GM12878 (cell line): ENCODE data around the gene DPH1.

ENCODE experiments used
- CHD1 ChIP-seq: IDR thresholded peaks from 2 replicates; pipeline ENCODE4 v1.6.1; 2012; ENCODE audit warnings: low read depth, low read length, improper control_type of control experiment
- CTCF ChIP-seq, 3 experiments: IDR thresholded peaks in 2 of 3; conservative IDR thresholded peaks in 1 of 3; 2 replicates each; pipeline ENCODE4 v1.5.1; 2011; ENCODE audit warnings: low read depth in 3 of 3, low read length in 3 of 3, mild to moderate bottlenecking in 3 of 3, control low read depth in 2 of 3, moderate library complexity in 2 of 3, inconsistent platforms in 1 of 3, mixed read lengths in 1 of 3; ENCODE audit not compliant: control insufficient read depth in 2 of 3, insufficient read depth in 1 of 3; ENCODE audit errors: extremely low read depth in 1 of 3
- EGR1 ChIP-seq, 2 experiments: IDR thresholded peaks; 1 replicate in 1 of 2; 2 replicates in 1 of 2; pipeline ENCODE4 v1.6.1; 2011 to 2012; ENCODE audit warnings: low read depth in 2 of 2, low read length in 2 of 2, borderline replicate concordance in 1 of 2, mild to moderate bottlenecking in 1 of 2, moderate library complexity in 1 of 2
- EZH2 ChIP-seq: IDR thresholded peaks from 2 replicates; pipeline ENCODE4 v1.6.1; 2012; ENCODE audit warnings: low read depth, mild to moderate bottlenecking, control low read depth, inconsistent platforms, low read length, borderline replicate concordance; ENCODE audit not compliant: control insufficient read depth
- FOS ChIP-seq: IDR thresholded peaks from 3 replicates; pipeline ENCODE4 v1.6.1; 2011; ENCODE audit warnings: borderline replicate concordance; ENCODE audit not compliant: insufficient read length; ENCODE audit errors: extremely low read depth
- NFYA ChIP-seq: IDR thresholded peaks from 2 replicates; pipeline ENCODE4 v1.6.1; 2011; ENCODE audit warnings: low read depth, mild to moderate bottlenecking, low read length, improper control_type of control experiment, borderline replicate concordance
- POLR2A ChIP-seq: IDR thresholded peaks from 2 replicates; pipeline ENCODE4 v1.6.1; 2011; ENCODE audit warnings: low read depth, mild to moderate bottlenecking, low read length
- POLR2AphosphoS5 ChIP-seq: IDR thresholded peaks from 2 replicates; pipeline ENCODE4 v1.6.1; 2011; ENCODE audit warnings: mild to moderate bottlenecking, low read length, inconsistent platforms
- SPI1 ChIP-seq: IDR thresholded peaks from 2 replicates; pipeline ENCODE4 v1.6.1; 2011; ENCODE audit warnings: low read depth, mild to moderate bottlenecking, low read length, moderate library complexity, borderline replicate concordance; ENCODE audit not compliant: insufficient read depth
- TF ChIP-seq, protein P1 (sequence below): IDR thresholded peaks from 2 replicates; pipeline ENCODE4 v1.6.1; 2012; ENCODE audit warnings: low read depth, low read length, improper control_type of control experiment
- TF ChIP-seq, protein P2 (sequence below): IDR thresholded peaks from 2 replicates; pipeline ENCODE4 v1.6.1; 2012; ENCODE audit warnings: improper control_type of control experiment, low read depth, low read length; ENCODE audit not compliant: insufficient replicate concordance
- TF ChIP-seq, protein P3 (sequence below): IDR thresholded peaks from 2 replicates; pipeline ENCODE4 v1.6.1; 2011; ENCODE audit warnings: mild to moderate bottlenecking, low read depth, low read length, moderate library complexity; ENCODE audit not compliant: insufficient replicate concordance

DNA sequence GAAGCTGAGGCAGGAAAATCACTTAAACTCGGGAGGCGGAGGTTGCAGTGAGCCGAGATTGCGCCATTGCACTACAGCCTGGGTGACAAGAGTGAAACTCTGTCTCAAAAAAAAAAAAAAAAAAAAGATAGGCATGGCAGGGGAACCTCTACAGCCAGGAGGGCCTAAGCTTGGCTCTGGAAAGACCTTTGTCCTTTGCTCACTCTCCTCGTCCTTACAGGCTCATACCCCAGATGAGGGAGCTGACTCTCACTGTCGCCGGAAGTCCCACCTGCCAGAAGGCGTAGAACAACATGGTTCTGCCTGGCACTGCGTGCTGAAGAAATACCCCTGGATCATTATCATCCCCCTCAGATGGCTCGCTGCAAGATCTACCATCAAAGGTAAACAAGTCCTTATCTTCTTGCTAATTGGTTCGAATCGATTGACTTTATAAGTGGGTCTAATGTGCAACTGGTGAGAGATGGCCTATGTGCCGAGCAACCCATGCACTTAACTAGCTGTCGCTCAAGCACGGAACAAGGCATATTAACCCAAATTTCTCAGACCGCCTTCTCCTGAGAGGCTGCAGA lies 34.5 kb upstream of the DPH1 start:
- TF ChIP-seq EGR1 (IDR thresholded peaks at IDR 0.05; ENCODE audit: borderline replicate concordance in 1 of 2, low read depth in 2 of 2, low read length in 2 of 2) (no peak), EZH2 (no peak), POLR2A (no peak), SPI1 (no peak), FOS (no peak), CTCF (IDR thresholded peaks at IDR 0.05 in 2 of 3, conservative IDR thresholded peaks at IDR 0.05 in 1 of 3; ENCODE audit: control insufficient read depth in 2 of 3, extremely low read depth in 1 of 3, insufficient read depth in 1 of 3, low read depth in 3 of 3, low read length in 3 of 3) (no peak), CHD1 (no peak), POLR2AphosphoS5 (no peak), NFYA (no peak)
- TF ChIP-seq, protein P1, sequence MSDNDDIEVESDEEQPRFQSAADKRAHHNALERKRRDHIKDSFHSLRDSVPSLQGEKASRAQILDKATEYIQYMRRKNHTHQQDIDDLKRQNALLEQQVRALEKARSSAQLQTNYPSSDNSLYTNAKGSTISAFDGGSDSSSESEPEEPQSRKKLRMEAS = no peak
- TF ChIP-seq, protein P2, sequence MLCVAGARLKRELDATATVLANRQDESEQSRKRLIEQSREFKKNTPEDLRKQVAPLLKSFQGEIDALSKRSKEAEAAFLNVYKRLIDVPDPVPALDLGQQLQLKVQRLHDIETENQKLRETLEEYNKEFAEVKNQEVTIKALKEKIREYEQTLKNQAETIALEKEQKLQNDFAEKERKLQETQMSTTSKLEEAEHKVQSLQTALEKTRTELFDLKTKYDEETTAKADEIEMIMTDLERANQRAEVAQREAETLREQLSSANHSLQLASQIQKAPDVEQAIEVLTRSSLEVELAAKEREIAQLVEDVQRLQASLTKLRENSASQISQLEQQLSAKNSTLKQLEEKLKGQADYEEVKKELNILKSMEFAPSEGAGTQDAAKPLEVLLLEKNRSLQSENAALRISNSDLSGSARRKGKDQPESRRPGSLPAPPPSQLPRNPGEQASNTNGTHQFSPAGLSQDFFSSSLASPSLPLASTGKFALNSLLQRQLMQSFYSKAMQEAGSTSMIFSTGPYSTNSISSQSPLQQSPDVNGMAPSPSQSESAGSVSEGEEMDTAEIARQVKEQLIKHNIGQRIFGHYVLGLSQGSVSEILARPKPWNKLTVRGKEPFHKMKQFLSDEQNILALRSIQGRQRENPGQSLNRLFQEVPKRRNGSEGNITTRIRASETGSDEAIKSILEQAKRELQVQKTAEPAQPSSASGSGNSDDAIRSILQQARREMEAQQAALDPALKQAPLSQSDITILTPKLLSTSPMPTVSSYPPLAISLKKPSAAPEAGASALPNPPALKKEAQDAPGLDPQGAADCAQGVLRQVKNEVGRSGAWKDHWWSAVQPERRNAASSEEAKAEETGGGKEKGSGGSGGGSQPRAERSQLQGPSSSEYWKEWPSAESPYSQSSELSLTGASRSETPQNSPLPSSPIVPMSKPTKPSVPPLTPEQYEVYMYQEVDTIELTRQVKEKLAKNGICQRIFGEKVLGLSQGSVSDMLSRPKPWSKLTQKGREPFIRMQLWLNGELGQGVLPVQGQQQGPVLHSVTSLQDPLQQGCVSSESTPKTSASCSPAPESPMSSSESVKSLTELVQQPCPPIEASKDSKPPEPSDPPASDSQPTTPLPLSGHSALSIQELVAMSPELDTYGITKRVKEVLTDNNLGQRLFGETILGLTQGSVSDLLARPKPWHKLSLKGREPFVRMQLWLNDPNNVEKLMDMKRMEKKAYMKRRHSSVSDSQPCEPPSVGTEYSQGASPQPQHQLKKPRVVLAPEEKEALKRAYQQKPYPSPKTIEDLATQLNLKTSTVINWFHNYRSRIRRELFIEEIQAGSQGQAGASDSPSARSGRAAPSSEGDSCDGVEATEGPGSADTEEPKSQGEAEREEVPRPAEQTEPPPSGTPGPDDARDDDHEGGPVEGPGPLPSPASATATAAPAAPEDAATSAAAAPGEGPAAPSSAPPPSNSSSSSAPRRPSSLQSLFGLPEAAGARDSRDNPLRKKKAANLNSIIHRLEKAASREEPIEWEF = no peak
- TF ChIP-seq, protein P3, sequence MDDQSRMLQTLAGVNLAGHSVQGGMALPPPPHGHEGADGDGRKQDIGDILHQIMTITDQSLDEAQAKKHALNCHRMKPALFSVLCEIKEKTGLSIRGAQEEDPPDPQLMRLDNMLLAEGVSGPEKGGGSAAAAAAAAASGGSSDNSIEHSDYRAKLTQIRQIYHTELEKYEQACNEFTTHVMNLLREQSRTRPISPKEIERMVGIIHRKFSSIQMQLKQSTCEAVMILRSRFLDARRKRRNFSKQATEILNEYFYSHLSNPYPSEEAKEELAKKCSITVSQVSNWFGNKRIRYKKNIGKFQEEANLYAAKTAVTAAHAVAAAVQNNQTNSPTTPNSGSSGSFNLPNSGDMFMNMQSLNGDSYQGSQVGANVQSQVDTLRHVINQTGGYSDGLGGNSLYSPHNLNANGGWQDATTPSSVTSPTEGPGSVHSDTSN = no peak
